Left renal cortex interstitium (tissue), 4 donors: Measurements from ENCODE around the gene MT1E. TPM values are rescaled to one million over a fixed set of nuclear protein-coding genes. Genes with fewer than 3 reads are reported as not detected.
"Not testable (repeated sequence)": the region's sequence is repeated elsewhere in the genome, so short reads cannot be mapped to it uniquely, and the experiment has no call there.

Experiments
- DNase-seq, 4 donors: peaks; one replicate each; pipeline ENCODE4 v3.0.0-alpha.2; 2013; ENCODE audit warnings: low read depth in 4 of 4, low spot score in 2 of 4, missing footprints in 1 of 4
- polyA plus RNA-seq, 4 donors: library from polyadenylated mRNA; unstranded; fragments of 120-200 nt; gene quantifications; one replicate each; pipeline ENCODE4 v1.2.1, GENCODE V29; 2013; ENCODE audit not compliant: insufficient read length in 4 of 4

Gene MT1E
- polyA plus RNA-seq, 4 donors = 19.4 to 50.0 (median 38.3) TPM

DNA sequence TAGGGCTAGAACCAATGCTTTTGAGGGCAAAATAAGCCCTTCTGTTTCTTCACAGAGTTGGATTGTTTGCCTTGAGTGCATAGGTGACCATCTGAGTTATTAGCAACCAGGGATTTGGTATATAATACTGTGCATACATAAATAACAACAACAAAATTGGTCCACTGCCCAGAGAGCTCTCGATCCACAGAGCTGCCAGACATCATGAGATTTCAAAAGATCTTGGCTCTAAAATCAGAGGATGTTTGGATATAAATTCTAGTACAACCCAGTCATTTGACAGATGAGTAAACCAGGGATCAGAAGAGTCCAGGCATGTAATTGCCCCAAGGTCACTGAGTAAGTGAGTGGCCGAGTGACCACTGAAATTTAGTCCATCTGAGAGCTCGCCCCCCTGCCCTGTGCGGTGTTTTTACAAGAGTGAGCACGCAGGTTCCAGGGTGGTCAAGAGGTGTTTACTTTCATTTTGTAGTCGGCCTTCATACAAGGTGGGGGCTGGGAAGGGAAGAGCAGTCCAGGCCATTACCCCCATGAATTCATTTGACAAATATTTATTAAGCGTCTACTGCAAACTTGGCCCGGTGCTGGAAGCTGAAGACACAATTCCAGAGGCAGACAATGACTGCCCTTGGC lies 19.0 kb upstream of the MT1E start:
- DNase-seq = peak in 1 of 4 donors; percentile 56

DNA sequence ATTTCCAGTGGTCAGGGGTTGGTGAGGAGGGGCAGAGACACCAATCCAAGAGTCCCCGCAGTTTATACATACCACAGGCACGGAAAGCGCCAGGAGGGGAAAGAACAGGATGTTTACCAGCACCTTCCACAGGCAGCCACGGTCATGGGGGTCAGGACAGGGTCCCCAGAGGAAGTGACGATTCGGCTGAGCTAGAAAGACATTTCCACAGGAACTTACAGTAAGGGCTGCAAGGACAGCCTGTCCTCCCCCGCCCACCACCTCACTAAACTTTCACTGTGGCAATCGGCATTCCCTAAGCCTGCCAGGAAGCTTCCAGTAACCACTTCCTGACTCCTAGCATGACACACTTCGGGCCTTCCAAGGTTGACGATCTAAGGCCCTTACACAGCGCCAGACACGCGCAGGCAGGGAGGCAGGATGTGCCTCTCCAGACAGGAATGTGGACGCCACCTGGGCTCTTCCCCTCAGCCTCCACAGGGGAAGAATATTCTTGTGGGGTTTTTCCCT lies 18.4 kb upstream of the MT1E start:
- peak in 1 of 4 donors; percentile 27 for DNase-seq

DNA sequence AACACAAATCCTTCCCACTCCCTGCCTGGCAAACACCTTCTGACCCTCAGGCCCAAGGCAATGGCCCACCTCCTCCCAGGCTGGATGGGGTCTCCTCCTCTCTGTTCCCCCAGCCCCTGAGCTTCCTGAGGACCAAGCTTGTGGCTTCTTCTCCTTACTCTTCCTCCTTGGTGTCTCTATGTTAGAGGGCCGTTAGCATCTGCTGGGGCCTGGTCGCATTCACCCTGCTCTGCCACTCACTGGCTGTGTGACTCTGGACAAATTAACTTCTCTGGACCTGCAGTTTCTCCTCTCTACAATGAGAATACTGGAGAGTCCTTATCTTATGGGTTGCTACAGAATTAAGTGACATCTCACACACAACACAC lies 17.9 kb upstream of the MT1E start:
- no peak for DNase-seq

DNA sequence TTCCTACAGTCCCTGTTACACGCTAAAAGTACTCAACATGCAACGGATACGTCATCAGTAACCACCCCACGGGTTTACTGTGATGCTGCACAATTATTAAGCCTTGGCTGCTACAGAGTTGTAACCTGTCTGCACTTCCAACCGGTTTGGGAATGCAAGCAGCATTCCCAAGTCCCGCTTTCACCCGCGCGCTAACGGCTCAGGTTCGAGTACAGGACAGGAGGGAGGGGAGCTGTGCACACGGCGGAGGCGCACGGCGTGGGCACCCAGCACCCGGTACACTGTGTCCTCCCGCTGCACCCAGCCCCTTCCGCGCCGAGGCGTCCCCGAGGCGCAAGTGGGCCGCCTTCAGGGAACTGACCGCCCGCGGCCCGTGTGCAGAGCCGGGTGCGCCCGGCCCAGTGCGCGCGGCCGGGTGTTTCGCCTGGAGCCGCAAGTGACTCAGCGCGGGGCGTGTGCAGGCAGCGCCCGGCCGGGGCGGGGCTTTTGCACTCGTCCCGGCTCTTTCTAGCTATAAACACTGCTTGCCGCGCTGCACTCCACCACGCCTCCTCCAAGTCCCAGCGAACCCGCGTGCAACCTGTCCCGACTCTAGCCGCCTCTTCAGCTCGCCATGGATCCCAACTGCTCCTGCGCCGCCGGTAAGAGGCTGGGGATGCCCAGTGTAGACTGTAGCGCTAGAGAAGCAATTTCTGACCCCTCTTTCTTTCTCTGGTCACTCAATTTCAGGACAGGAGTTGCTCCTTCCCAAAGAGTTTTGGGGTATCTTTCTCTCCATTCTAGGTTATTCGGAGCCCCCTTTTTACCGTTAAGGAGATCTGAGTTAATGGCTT lies 17.3 kb upstream of the MT1E start, which contains the start of gene MT2A:
MT2A (plus strand) TSS at position 542 of the 833 bp plus-strand sequence; CDS start at position 614, 72 bp downstream.
- peak in 3 of 4 donors; percentile 48 to 83 (median 81) for DNase-seq

DNA sequence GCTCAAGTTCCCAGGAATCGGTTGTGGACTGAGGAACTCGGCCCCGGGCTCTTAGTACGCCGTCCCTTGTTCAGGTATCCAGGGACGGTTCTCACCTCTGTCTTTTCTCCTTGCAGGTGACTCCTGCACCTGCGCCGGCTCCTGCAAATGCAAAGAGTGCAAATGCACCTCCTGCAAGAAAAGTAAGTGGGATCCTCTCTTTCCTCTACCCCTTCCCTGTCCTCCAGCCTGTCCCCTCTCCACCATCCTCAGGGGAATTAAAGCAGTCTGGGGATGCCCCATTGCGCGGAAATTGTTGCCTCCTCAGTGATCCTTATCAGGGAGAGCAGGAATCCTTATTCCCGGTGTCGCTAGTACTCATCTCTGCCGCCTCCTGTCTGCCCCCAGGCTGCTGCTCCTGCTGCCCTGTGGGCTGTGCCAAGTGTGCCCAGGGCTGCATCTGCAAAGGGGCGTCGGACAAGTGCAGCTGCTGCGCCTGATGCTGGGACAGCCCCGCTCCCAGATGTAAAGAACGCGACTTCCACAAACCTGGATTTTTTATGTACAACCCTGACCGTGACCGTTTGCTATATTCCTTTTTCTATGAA lies 16.6 kb upstream of the MT1E start:
- DNase-seq = no peak

DNA sequence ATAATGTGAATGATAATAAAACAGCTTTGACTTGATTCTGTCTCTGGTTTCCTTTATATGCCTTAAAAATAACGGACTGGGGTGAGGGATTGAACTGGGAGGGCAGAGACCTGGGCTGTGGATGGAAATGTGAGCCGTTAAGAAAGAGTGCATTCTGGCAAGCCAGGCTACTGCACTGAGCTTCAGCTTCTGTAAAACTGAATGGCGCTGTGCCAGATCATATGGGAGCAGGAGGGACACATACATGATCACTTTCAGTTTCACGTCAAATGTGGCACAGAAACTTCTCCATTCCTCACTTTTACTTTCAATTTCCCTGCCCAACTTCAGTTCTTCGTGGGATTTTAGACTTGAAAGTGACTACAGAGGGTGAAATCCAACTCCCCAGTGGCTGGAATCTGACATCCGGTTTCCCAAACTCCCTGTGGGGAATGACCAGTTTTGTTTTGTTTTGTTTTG lies 16.1 kb upstream of the MT1E start:
- peak in 1 of 4 donors; percentile 59 for DNase-seq

DNA sequence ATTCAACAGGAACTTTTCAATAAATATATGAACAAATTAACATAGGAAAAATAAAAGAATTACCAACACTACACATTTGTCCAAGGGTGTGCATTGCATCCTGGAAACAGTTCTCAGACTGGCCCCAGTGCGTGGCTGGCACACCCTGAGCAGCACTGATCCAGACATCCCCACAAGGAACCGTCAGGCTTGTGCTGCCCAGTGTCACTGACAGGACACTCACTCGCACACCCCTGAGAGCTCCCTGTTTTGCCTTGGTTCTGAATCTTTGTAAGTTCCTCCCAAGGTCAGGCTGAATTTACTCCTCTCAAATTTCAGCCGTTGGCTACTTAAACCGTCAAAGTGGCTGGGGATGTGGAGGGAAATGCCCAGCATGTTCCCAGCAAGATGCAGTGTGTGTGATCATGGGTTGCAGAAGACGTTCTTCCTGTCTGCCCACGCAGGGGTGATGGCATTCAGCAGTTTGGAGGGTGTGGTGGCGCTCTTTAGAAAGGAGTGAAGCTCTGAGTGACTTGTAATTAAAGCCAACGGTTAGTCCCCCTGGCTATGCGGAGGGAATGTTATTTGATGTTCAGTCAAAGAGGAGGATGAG lies 15.5 kb upstream of the MT1E start:
- DNase-seq = no peak

DNA sequence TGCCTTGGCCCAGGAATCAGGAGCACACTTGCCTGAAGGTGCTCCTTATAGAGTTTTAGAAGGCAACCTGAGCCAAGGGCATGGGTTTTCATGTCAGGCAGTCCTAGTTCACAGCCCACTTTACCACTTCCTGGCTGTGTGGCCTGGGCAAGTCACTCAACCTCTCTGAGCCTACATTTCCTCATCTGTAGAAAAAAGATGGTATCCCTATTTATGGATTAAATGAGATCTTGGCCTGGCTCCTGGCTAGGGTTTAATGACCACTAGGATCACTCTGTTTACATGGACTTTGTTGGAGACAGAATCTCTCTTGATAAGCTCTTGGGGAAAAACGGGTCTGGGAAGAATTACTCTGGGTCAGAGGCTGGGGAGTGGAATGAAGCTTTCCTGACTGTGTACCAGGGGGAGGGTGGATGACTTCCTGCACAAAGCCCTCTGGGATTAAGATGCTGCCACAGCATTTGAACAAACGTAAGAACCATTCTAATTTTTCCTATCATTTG lies 14.9 kb upstream of the MT1E start:
- DNase-seq = no peak

DNA sequence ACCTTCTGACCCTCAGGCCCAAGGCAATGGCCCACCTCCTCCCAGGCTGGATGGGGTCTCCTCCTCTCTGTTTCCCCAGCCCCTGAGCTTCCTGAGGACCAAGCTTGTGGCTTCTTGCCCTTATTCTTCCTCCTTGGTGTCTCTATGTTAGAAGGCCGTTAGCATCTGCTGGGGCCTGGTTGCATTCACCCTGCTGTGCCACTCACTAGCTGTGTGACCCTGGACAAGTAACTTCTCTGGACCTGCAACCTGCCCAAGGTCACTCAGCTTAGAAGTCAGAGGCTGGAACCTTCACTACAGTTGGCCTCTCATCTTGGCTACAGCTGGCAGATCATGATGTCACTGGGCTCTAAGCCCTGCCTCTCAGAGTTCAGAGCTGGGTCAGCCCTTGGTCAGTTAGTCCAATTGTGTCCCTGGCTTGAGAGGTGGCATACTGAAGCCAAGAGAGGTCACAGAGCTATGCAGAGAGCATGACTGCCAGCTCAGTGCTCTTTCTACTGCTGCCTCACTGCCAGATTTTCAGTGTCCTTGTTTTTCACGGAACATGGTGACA lies 14.2 kb upstream of the MT1E start:
- DNase-seq = no peak

DNA sequence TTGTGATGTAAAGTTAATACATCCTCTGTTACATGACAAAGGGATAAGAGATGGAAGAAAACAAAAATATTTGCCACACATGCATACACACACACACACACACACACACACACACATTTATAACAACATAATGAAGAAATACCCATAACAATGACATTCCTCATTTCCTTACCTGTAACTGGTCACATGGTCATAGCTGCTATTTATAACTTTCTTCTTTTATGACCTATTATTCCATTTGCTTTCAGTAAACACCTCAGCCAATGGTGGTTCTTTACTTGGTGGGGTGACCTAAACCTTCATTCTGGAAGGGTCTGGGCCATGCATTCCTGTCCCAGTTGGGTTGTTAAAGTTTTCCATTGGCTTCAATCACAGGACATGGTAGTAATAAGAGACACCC lies 11.9 kb upstream of the MT1E start:
- DNase-seq = no peak

DNA sequence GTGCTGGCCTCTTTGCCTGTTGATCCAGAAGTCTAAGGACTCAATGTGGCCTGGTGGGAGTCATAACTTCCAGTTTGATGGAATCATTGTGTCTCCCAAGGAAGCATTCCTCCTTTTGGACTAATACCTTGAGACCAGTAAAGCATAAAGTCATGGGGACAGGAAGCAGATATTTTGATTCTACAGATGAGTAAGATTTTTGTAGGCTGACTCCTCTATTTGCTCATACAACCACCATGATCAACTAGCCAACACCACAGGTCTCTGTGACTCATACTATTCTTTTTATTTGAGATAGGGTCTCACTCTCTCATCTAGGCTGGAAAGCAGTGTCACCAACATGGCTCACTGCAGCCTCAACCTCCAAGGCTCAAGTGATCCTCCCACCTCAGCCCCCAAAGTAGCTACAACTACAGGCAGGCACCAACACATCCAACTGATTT lies 11.0 kb upstream of the MT1E start:
- no peak for DNase-seq

DNA sequence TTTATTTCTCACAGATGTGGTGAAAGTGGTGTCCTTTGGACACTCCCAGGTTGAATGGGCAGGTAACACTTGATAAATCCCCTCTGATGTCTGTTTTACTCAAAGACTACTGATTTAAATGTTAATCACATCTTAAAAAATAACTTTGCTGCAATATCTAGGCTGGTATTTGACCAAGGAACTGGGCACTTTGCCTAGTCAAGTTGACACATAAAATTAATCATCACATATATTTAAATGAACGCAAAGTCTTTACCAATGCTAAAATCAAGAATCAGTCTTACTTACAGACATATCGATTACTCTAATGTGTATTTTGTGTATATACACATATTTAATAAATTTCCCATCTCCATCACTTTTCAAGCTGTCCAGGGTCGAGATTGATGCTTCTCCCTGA lies 10.2 kb upstream of the MT1E start:
- no peak for DNase-seq

DNA sequence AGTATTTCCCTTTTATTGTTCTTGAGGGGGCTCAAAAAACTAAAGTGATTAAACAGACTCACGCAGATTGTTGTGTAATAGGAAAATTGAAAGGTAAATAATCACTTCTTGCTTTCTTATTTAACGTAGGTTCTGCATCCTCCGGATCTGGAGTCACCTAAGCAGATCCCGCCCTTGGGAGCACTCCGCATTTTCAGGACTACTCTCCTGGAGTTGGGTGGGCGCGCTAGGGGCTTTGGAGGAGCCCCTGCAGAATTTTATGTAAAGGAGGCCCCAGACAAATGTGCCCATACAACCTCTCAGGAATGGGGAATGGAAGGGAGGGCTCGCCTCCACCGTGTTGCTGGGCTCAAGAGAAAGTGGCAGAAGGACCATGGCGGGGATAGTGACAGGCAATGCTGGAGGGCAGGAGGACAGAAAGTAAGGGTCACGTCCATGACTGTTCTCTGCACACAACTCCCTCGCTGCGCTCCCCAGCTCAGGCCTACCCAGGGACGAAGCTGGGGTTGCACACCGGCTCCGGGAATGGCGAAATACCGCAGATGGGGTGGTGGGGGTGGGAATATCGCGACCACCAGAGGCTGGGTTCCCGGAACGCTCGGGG lies 8.9 kb upstream of the MT1E start:
- DNase-seq = no peak

DNA sequence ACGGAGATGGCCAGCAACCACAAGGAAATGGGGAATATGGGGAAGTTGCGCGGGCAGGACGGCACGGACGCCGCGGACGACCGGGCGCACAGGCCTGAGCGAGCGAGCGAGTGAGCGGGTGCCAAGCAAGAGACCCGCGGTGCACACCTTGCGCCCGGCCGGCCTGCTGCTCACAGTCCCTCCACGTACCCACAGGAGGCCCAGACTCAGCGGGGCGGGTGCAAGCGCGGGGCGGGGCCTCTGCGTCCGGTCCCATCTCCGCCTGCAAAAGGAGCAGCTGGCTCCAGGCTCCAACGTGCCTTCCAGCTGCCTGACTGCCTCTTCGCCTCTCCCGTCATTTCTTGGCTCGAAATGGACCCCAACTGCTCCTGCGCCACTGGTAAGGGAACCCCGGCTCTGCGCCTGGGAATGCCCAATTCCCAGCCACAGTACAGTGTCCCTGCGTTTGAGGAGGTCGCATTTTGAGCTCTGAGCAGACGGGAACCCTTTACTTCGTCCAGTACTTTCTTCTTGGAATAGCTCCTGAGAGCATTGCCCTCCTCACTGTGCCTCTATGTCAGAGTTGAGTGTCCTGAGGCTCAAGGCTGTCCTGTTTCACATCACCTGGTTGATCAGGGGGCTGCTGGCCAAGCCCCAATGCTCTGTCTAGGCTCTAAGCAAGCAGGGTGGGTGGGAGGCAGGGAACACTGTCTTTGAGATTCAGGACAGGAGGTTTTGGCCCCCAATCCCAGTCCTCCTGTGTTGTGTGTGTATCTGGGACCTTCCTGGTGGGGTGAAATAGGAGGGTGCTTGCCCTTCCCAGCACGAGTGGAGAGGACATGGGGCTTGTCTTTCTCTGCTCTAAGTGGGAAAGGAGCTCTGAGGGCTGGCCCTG lies 8.1 kb upstream of the MT1E start:
- DNase-seq = no peak

DNA sequence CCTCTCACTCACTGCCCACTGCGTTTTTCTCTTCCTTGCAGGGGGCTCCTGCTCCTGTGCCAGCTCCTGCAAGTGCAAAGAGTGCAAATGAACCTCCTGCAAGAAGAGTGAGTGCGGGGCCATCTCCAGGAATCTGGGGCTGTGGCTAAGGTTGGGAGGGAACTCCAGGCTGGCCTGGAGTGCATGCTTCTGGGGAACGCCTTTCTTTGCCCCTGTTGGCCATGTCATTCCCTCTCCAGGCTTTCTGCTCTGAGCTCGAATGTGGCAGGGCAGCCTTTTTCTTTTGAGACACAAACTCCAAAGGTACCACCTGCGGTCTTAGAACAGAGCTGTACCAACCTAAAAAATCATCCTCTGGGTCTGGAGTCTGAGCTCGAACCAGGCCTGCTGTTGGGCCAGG lies 7.4 kb upstream of the MT1E start:
- DNase-seq = no peak

DNA sequence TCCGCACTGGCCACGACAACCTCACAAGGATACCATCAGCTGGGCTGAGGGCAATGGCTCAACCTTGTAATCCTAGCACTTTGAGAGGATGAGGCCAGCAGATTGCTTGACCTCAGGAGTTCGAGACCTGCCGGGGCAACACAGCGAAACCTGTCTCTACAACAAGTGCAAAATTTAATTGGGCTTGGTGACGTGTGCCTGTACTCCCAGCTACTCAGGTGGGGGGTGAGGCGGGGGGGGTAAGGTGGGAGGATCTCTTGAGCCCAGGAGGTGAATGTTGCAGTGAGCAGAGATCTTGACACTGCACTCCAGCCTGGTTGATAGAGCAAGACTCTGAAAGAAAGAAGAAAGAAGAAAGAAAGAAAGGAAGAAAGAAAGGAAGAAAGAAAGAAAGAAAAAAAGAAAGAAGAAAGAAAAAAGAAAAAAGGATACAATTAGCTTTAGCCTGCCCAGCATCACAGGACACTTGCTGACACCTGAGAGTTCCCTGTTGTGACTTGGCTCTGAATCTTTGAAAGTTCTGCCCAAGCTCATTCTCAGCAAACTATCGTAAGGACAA lies 5.2 kb upstream of the MT1E start:
- no peak for DNase-seq

DNA sequence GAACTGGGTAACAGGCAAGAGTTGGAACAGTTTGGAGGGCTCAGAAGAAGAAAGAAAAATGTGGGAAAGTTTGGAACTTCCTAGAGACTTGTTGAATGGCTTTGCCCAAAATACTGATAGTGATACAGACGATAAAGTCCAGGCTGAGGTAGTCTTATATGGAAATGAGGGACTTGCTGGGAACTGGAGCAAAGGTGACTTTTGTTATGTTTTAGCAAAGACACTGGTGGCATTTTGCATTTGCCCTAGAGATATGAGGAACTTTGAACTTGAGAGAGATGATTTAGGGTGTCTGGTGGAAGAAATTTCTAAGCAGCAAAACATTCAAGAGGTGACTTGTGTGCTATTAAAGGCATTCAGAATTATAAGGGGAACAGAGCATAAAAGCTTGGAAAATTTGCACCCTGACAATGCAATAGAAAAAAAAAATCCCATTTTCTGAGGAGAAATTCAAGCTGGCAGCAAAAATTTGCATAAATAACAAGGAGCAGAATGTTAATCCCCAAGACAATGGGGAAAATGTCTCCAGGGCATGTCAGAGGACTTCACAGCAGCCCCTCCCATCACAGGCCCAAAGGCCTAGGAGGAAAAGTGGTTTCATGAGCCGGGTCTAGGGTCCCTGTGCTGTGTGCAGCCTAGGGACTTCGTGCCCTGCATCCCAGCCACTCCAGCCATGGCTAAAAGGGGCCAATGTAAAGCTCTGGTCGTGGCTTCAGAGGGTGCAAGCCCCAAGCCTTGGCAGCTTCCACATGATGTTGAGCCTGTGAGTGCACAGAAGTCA lies 3.7 kb upstream of the MT1E start:
- DNase-seq = not testable (repeated sequence)

DNA sequence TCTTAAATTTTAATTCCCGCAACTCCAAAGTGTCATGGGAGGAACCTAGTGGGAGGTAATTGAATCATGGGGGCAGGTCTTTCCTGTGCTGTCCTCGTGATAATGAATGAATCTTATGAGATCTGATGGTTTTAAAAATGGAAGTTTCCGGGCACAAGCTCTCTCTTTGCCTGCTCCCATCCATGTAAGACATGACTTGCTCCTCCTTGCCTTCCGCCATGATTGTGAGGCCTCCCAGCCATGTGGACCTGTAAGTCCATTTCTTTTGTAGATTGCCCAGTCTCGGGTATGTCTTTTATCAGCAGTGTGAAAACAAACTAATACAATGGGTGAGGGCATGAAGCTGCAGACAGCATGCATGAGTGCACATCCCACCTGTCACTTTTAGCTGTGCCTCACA lies 2.4 kb upstream of the MT1E start:
- DNase-seq = not testable (repeated sequence)
